ENCODE measurements around the gene RGPD5.
"Not testable (repeated sequence)": the region's sequence is repeated elsewhere in the genome, so short reads cannot be mapped to it uniquely, and the experiment has no call there.

The RGPD5 gene

GRCh38 chr2:109894141-109894540, 100.0 kb downstream of the RGPD5 start:
- not testable (repeated sequence) for H3K27ac ChIP-seq (ENCODE audit: low read depth, low read length); H3K4me3 ChIP-seq (ENCODE audit: low read depth, low read length); H3K9ac ChIP-seq (ENCODE audit: low read length); H3K27me3 ChIP-seq (ENCODE audit: control insufficient read depth, insufficient read depth, low read length); H3K9me3 ChIP-seq (ENCODE audit: control insufficient read depth, insufficient read depth, low read depth, low read length); H3K36me3 ChIP-seq (ENCODE audit: control insufficient read depth, insufficient read depth, low read length); H3K4me1 ChIP-seq (ENCODE audit: control insufficient read depth, insufficient read depth, low read length)

- H3K36me3 ChIP-seq (ENCODE audit: control insufficient read depth, insufficient read depth, low read length); H3K4me1 ChIP-seq (ENCODE audit: control insufficient read depth, insufficient read depth, low read length); H3K27me3 ChIP-seq (ENCODE audit: control insufficient read depth, insufficient read depth, low read length); H3K4me3 ChIP-seq (ENCODE audit: low read depth, low read length); H3K9ac ChIP-seq (ENCODE audit: low read length); H3K9me3 ChIP-seq (ENCODE audit: control insufficient read depth, insufficient read depth, low read depth, low read length); H3K27ac ChIP-seq (ENCODE audit: low read depth, low read length): not testable (repeated sequence)
Measured at GRCh38 chr2:109895090-109895869, 101.2 kb downstream of the RGPD5 start.

GRCh38 chr2:109896212-109896611, 102.1 kb downstream of the RGPD5 start:
- H3K4me1 ChIP-seq (ENCODE audit: control insufficient read depth, insufficient read depth, low read length): not testable (repeated sequence)

GRCh38 chr2:109897769-109898461, 103.8 kb downstream of the RGPD5 start:
- H3K4me3 ChIP-seq (ENCODE audit: low read depth, low read length); H3K9me3 ChIP-seq (ENCODE audit: control insufficient read depth, insufficient read depth, low read depth, low read length); H3K4me1 ChIP-seq (ENCODE audit: control insufficient read depth, insufficient read depth, low read length); H3K27ac ChIP-seq (ENCODE audit: low read depth, low read length); H3K27me3 ChIP-seq (ENCODE audit: control insufficient read depth, insufficient read depth, low read length); H3K9ac ChIP-seq (ENCODE audit: low read length); H3K36me3 ChIP-seq (ENCODE audit: control insufficient read depth, insufficient read depth, low read length): not testable (repeated sequence)

More at GRCh38 chr2:109896212-109896611, 102.1 kb downstream of the RGPD5 start:
- not testable (repeated sequence) for H3K36me3 ChIP-seq (ENCODE audit: control insufficient read depth, insufficient read depth, low read length); H3K4me3 ChIP-seq (ENCODE audit: low read depth, low read length); H3K9me3 ChIP-seq (ENCODE audit: control insufficient read depth, insufficient read depth, low read depth, low read length); H3K27me3 ChIP-seq (ENCODE audit: control insufficient read depth, insufficient read depth, low read length); H3K9ac ChIP-seq (ENCODE audit: low read length); H3K27ac ChIP-seq (ENCODE audit: low read depth, low read length)

- not testable (repeated sequence) for H3K9me3 ChIP-seq (ENCODE audit: control insufficient read depth, insufficient read depth, low read depth, low read length); H3K36me3 ChIP-seq (ENCODE audit: control insufficient read depth, insufficient read depth, low read length); H3K27ac ChIP-seq (ENCODE audit: low read depth, low read length); H3K4me3 ChIP-seq (ENCODE audit: low read depth, low read length); H3K9ac ChIP-seq (ENCODE audit: low read length); H3K27me3 ChIP-seq (ENCODE audit: control insufficient read depth, insufficient read depth, low read length); H3K4me1 ChIP-seq (ENCODE audit: control insufficient read depth, insufficient read depth, low read length)
Measured at GRCh38 chr2:109898462-109899336, 104.6 kb downstream of the RGPD5 start, which contains the start of gene LIMS3. Gene LIMS3 (plus strand): TSS chr2:109898688. CDS start chr2:109898729, 41 bp downstream.

GRCh38 chr2:109905796-109906195, 111.7 kb downstream of the RGPD5 start:
- H3K27me3 ChIP-seq (ENCODE audit: control insufficient read depth, insufficient read depth, low read length); H3K27ac ChIP-seq (ENCODE audit: low read depth, low read length); H3K9ac ChIP-seq (ENCODE audit: low read length); H3K9me3 ChIP-seq (ENCODE audit: control insufficient read depth, insufficient read depth, low read depth, low read length); H3K36me3 ChIP-seq (ENCODE audit: control insufficient read depth, insufficient read depth, low read length); H3K4me1 ChIP-seq (ENCODE audit: control insufficient read depth, insufficient read depth, low read length); H3K4me3 ChIP-seq (ENCODE audit: low read depth, low read length): not testable (repeated sequence)
